Measurements from ENCODE around the gene PTPRN2. TPM values are rescaled to one million over a fixed set of nuclear protein-coding genes. Genes with fewer than 3 reads are reported as not detected.

The PTPRN2 gene
- total RNA-seq, 1 experiment from 2014 or later = 2.1 TPM

DNA sequence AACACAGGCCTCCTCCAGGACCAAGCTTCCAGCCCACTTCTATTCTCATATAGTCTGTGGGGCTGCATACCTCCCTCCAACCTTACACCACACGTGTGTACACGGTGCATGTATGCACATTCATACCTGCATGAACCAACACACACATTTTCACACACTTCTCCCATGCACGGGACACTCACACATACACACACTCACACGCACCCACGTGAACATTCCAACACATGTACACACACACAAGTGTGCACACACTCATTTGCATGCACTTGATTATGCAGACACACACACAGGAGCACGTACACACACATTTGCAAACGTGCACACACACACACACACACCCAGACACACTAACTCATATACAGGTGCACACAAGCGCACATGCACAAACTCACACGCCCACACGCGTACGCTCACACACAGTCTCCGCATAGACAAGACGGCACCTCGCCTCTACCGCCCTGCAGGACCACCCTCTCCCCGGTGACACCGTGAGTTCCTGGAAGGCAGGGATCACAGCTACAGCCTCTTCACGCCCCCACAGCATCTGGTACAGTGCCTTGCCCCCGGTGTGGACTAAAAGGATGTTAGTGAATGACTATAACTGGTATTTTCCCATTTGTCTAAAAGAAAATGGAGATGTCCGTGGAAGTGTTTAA is 263.8 kb downstream of the PTPRN2 start:
- ChIA-PET POLR2A (no interaction called here), RAD21 (ENCODE audit: low non-redundant PET in 1 of 2, low total read pairs in 2 of 2, uncharacterized antibody in 2 of 2, unreplicated experiment in 2 of 2) (no interaction called here)
- no peak for ATAC-seq

More for the DNA sequence above, 263.8 kb downstream of the PTPRN2 start:
- CTCF ChIA-PET = no interaction called here
- H3K27me3 ChIP-seq (ENCODE audit: insufficient read depth, low read length) = no peaks in the 10 kb centered on the region
- H3K36me3 ChIP-seq (ENCODE audit: control insufficient read depth in 1 of 2, insufficient read depth in 2 of 2, low read length in 2 of 2) = no peaks in the 10 kb centered on the region
- H3K4me3 ChIP-seq (replicated peaks in 1 of 2; ENCODE audit: low read depth in 1 of 2, low read length in 2 of 2) = no peak overlapping the region
- no peaks in the 10 kb centered on the region for H4K20me1 ChIP-seq (ENCODE audit: insufficient read depth)
- H3K4me1 ChIP-seq (ENCODE audit: control insufficient read depth in 1 of 2, insufficient read depth in 2 of 2, low read length in 2 of 2) = no peaks in the 10 kb centered on the region
- H3K4me2 ChIP-seq (ENCODE audit: low read length) = no peak overlapping the region
- peaks cover 0 to 6% of the 10 kb centered on the region in 2 experiments; a peak in 2 of 4 replicates for H3K9me3 ChIP-seq (ENCODE audit: control insufficient read depth in 1 of 2, insufficient read depth in 1 of 2, low read depth in 1 of 2, low read length in 2 of 2)
- H2AFZ ChIP-seq (ENCODE audit: low read depth, low read length, poor library complexity, severe bottlenecking) = no peak overlapping the region
- BruUV-seq (replicated peaks) = no TSS peak
- H3K9ac ChIP-seq (ENCODE audit: low read length) = no peak overlapping the region
- TF ChIP-seq ZFX (IDR thresholded peaks at IDR 0.05) (no peak), CEBPB (IDR thresholded peaks at IDR 0.05; ENCODE audit: low read depth) (no peak), POLR2AphosphoS5 (IDR thresholded peaks at IDR 0.05; ENCODE audit: low read depth, low read length) (no peak)
- TF ChIP-seq, protein P1, sequence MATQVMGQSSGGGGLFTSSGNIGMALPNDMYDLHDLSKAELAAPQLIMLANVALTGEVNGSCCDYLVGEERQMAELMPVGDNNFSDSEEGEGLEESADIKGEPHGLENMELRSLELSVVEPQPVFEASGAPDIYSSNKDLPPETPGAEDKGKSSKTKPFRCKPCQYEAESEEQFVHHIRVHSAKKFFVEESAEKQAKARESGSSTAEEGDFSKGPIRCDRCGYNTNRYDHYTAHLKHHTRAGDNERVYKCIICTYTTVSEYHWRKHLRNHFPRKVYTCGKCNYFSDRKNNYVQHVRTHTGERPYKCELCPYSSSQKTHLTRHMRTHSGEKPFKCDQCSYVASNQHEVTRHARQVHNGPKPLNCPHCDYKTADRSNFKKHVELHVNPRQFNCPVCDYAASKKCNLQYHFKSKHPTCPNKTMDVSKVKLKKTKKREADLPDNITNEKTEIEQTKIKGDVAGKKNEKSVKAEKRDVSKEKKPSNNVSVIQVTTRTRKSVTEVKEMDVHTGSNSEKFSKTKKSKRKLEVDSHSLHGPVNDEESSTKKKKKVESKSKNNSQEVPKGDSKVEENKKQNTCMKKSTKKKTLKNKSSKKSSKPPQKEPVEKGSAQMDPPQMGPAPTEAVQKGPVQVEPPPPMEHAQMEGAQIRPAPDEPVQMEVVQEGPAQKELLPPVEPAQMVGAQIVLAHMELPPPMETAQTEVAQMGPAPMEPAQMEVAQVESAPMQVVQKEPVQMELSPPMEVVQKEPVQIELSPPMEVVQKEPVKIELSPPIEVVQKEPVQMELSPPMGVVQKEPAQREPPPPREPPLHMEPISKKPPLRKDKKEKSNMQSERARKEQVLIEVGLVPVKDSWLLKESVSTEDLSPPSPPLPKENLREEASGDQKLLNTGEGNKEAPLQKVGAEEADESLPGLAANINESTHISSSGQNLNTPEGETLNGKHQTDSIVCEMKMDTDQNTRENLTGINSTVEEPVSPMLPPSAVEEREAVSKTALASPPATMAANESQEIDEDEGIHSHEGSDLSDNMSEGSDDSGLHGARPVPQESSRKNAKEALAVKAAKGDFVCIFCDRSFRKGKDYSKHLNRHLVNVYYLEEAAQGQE (IDR thresholded peaks at IDR 0.05; ENCODE audit: low read depth) = no peak
- TF ChIP-seq, protein P2, sequence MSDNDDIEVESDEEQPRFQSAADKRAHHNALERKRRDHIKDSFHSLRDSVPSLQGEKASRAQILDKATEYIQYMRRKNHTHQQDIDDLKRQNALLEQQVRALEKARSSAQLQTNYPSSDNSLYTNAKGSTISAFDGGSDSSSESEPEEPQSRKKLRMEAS (IDR thresholded peaks at IDR 0.05) = no peak
- no peaks in the 10 kb centered on the region for H3K9me2 ChIP-seq (ENCODE audit: insufficient read depth)
- no peaks in the 10 kb centered on the region for H3K79me2 ChIP-seq (ENCODE audit: insufficient read depth, low read length)
- H3K27ac ChIP-seq (ENCODE audit: low read depth, low read length) = no peak overlapping the region
- DNase-seq (ENCODE audit: low read depth, low spot score) = no peak
- intact Hi-C loops (cut with micrococcal nuclease) = no loop called here
